ENCODE measurements around the gene LDB3.

The LDB3 gene

GRCh38 chr10:86651631-86652331 lies 16.5 kb upstream of the LDB3 start:
- DNase-seq (ENCODE audit: low read depth in 2 of 2), result no peak

- no peak for DNase-seq (ENCODE audit: low read depth in 2 of 2)
These were observed 15.7 kb upstream of the LDB3 start for GRCh38 chr10:86652361-86653202.

- no peak for DNase-seq (ENCODE audit: low read depth in 2 of 2)
These were observed 14.9 kb upstream of the LDB3 start for GRCh38 chr10:86653379-86653778.

- DNase-seq (ENCODE audit: low read depth in 2 of 2), result no peak
These were observed 14.3 kb upstream of the LDB3 start for GRCh38 chr10:86653987-86654386.

GRCh38 chr10:86654411-86655172 lies 13.7 kb upstream of the LDB3 start, which contains the start of gene OPN4:
OPN4 (plus strand) TSS chr10:86654547; CDS start chr10:86654784, 237 bp downstream.
- DNase-seq (ENCODE audit: low read depth in 2 of 2), result no peak

GRCh38 chr10:86655173-86655540 lies 13.2 kb upstream of the LDB3 start:
- DNase-seq (ENCODE audit: low read depth in 2 of 2), result no peak

GRCh38 chr10:86655596-86655995 lies 12.7 kb upstream of the LDB3 start:
- no peak for DNase-seq (ENCODE audit: low read depth in 2 of 2)

GRCh38 chr10:86657011-86657395 lies 11.3 kb upstream of the LDB3 start:
- no peak for DNase-seq (ENCODE audit: low read depth in 2 of 2)

- no peak for DNase-seq (ENCODE audit: low read depth in 2 of 2)
These were observed 10.8 kb upstream of the LDB3 start for GRCh38 chr10:86657396-86658011.

GRCh38 chr10:86658261-86658741 lies 10.0 kb upstream of the LDB3 start:
- DNase-seq (ENCODE audit: low read depth in 2 of 2), result no peak

- DNase-seq (ENCODE audit: low read depth in 2 of 2), result no peak
These were observed 9.6 kb upstream of the LDB3 start for GRCh38 chr10:86658751-86659150.

GRCh38 chr10:86659161-86659691 lies 9.1 kb upstream of the LDB3 start:
- DNase-seq (ENCODE audit: low read depth in 2 of 2), result no peak

- DNase-seq (ENCODE audit: low read depth in 2 of 2), result no peak
These were observed 8.4 kb upstream of the LDB3 start for GRCh38 chr10:86659721-86660453.

GRCh38 chr10:86661161-86662025 lies 6.9 kb upstream of the LDB3 start:
- no peak for DNase-seq (ENCODE audit: low read depth in 2 of 2)

- DNase-seq (ENCODE audit: low read depth in 2 of 2), result no peak
These were observed 5.9 kb upstream of the LDB3 start for GRCh38 chr10:86662186-86663045.

GRCh38 chr10:86663046-86663345 lies 5.3 kb upstream of the LDB3 start:
- no peak for DNase-seq (ENCODE audit: low read depth in 2 of 2)

GRCh38 chr10:86663576-86664339 lies 4.6 kb upstream of the LDB3 start:
- DNase-seq (ENCODE audit: low read depth in 2 of 2), result no peak
